Prostate gland (tissue), 2 donors: ENCODE data around the gene CCSER2.

Experiments used
- POLR2A ChIP-seq: fragments of 450-650 bp; IDR thresholded peaks from one replicate; pipeline ENCODE4 v1.6.1; 2016; ENCODE audit warnings: antibody characterized with exemption, mild to moderate bottlenecking
- POLR2AphosphoS5 ChIP-seq: sonication (generic); formaldehyde crosslinking; IDR thresholded peaks from one replicate; pipeline ENCODE4 v1.6.1; 2017; ENCODE audit warnings: antibody characterized with exemption
- TF ChIP-seq, protein P1 (sequence below), 4 experiments: fragments of 200-600 bp in 2 of 4; fragments of 450-650 bp in 2 of 4; sonication (generic) in 2 of 4; IDR thresholded peaks; 1 replicate in 3 of 4; 2 replicates in 1 of 4; pipeline ENCODE4 v1.5.1; 2016 to 2019; ENCODE audit warnings: antibody characterized with exemption in 4 of 4, mild to moderate bottlenecking in 2 of 4, moderate library complexity in 2 of 4

DNA sequence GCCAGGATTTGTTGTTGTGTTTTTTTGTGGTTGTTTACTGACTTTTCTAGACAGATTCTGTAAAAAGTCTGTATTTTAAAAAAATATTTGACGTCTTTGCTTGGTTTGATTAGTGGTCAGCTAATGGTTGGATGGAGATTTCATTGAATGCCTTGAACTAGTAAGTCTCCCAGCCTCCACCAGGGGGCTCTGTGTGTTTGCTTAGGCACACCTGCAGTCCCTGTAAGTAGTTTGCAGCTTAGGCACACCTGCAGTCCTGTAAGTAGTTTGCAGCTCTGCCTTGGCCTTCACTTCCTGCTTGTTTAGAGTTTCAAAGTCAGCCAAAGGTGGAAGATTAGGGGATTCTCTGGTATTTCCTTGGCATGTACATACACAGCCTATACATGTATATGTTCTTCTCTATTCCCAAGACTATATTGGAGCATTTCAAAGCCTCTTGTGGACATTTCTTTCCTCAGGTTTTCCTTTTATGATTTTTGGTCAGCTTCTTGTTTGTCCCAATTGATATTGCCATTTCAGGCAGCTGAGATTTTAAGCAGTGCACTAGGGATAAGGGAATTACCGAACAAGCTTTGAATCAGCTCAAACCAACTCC, 101.6 kb downstream of the CCSER2 start:
- TF ChIP-seq POLR2AphosphoS5, result no peak
- TF ChIP-seq POLR2A, result no peak
- TF ChIP-seq, protein P1, sequence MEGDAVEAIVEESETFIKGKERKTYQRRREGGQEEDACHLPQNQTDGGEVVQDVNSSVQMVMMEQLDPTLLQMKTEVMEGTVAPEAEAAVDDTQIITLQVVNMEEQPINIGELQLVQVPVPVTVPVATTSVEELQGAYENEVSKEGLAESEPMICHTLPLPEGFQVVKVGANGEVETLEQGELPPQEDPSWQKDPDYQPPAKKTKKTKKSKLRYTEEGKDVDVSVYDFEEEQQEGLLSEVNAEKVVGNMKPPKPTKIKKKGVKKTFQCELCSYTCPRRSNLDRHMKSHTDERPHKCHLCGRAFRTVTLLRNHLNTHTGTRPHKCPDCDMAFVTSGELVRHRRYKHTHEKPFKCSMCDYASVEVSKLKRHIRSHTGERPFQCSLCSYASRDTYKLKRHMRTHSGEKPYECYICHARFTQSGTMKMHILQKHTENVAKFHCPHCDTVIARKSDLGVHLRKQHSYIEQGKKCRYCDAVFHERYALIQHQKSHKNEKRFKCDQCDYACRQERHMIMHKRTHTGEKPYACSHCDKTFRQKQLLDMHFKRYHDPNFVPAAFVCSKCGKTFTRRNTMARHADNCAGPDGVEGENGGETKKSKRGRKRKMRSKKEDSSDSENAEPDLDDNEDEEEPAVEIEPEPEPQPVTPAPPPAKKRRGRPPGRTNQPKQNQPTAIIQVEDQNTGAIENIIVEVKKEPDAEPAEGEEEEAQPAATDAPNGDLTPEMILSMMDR (IDR thresholded peaks at IDR 0.05), result peak in 3 of 4 experiments; percentile 15 to 47 (median 44)
